HG02763 (cell line): ENCODE measurements around the gene SLC35B4.
"Not testable (repeated sequence)": the region's sequence is repeated elsewhere in the genome, so short reads cannot be mapped to it uniquely, and the experiment has no call there.

ENCODE experiments used
- ATAC-seq: cut with Tn5 transposase; IDR thresholded peaks from one replicate; pipeline ENCODE4 v1.9.1; 2021; ENCODE audit warnings: mild to moderate bottlenecking, moderate library complexity; ENCODE audit not compliant: unreplicated experiment

Gene SLC35B4

DNA sequence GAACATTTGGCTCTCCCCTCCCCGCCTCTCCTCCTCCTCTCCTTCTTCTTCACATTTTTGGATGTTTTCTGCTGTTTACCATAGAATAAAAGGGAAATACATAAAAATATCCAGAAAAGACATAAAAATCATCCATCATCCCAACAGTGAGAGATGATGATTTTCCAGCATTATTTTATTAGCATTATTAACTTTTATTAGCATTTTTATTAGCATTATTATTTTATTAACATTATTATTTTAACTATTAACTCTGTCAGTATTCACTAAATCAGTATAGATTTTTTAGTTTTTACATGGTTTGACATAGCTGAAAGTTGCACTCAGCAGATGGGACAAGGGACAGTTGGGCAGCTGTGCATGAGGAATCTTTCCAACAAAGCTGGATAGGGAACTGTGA lies 16.2 kb upstream of the SLC35B4 start:
- ATAC-seq: no peak

DNA sequence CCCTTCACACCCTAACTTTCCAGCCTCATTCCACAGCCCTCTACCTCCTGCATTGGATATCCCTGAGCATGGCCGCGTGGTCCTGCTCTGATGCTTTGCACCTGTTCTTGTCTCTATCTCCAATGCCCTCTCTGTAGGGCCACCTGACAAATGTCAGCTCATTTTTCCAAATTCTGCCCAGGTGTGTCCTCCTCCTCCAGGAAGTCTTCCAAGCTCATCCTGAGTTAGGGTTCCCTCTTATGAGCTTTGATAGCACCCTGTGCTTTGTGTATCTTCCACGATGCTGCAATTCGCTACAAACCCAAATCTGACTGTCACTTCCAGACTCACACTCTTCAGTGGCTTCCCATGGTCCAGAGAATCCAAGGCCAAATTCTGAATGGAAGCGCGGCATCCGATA lies 14.7 kb upstream of the SLC35B4 start:
- ATAC-seq: no peak

DNA sequence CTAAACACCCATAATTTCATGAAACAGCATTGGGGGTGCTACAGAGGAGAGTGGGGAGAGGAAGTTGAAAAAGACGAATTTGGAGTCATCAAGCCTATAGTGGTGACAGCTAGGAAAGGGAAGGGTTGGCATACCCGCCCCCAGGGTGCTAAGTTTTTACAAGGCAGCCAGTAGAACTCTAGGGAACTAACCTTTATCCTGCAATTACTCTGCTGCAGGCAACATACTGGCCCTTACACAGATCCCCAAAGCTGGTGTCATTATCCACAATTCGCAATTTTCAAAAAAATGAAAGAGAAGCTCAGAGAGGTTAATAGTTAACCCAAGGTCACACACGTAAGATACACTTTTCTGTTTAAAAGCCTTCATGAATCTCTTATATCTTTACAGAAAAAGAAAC lies 14.2 kb upstream of the SLC35B4 start:
- ATAC-seq: no peak

DNA sequence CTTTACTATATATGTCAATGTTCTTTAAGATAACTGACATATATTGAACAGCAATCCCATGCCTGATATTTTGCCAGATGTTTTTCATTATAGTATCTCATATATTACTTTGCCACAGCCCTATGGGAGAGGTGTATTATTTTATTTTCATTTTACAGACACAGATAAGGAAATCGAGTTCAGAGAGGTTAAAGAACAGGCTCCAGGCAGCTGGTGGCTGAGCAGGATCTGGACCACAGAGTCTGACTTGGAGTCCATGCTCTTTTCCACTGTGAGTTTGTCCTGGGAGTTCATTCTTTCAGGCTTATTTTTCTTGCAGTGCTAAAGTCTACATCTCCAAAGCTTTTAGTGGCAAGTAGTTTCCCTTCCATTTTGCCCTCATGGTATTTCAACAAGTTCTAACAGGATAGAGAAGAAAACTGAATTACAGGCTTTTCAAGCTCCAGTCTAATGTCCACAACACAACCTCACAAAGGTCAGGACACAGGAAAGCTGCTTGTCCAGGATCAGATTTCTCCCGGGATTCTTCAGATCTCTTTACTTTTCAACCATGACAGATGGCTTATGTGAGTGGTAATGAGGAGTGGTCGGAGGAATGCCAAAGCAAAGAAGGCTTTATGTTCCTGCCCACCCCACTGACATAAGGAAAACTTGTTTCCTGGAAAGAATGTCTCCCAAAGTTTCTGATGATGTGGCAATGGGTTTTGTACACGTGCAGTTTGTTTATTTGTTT lies 13.1 kb upstream of the SLC35B4 start:
- no peak for ATAC-seq

DNA sequence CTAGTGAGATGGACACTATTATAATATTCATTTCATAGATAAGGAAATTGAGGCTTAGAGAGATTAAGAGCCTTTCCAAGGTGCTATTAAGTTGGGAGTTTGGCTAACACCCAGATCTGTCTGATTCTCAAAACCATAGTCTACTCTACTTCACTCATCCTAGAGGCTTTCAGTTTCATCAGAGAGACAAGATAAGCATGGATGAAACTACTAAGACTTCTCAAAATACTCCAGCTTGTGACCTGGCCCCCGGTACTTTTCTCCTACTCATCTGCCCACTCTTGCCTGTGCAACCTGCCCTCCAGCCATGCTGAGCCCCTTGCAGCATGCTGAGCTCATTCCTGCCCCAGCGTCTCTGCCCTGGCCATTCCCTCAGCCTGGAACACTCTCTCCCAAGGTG lies 12.2 kb upstream of the SLC35B4 start:
- ATAC-seq: no peak

DNA sequence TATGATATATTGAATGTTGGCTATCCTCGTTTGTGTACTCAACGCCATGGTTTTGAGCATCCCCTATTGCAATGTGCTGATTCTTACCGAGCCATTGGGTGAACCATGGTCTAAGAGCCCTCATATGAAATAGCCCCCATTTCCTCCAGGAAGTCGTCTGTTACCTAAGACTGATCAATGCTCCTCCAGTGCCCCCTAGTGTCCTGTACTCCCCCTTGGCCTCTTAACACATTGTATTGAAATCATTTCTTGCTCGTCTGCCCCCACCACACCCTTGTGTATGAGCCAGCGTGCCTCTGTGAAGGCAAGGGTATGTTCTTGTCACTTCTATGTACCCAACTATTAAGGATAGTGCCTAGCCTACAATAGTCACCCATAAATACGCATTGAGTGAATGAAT lies 11.2 kb upstream of the SLC35B4 start:
- peak; percentile 64 for ATAC-seq

DNA sequence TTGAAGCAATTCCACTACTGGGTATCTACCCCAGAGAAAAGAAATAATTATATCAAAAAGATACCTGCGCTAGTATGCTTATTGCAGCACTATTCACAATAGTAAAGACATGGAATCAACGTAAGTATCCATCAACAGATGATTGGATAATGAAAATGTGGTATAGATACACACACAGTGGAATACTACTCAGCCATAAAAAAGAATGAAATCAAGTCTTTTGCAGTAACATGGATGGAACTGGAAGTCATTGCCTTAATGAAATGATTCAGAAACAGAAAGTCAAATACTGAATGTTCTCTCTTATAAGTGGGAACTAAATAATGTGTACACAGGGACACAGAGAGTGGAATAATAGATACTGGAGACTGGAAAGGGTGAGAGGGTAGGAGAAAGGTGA lies 7.4 kb upstream of the SLC35B4 start:
- ATAC-seq: no peak

DNA sequence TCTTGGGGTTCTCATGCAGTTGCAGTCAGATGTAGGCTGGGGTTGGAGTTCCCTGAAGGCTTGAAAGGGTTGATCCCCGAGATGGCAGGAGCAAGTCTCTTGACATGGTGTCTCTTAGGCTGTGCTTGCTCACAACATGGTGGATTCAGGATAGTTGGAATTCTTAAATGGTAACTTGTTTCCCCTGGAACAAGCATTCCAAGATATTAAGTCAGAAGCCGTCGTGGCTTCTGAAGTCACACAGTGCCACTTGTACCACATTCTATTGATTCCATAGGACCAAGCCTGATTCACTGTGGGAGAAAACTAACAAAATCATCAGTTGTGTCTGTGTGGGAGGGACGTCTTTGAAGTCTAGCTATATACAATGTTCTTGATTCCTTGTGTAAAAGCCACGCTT lies 3.5 kb upstream of the SLC35B4 start:
- no peak for ATAC-seq

DNA sequence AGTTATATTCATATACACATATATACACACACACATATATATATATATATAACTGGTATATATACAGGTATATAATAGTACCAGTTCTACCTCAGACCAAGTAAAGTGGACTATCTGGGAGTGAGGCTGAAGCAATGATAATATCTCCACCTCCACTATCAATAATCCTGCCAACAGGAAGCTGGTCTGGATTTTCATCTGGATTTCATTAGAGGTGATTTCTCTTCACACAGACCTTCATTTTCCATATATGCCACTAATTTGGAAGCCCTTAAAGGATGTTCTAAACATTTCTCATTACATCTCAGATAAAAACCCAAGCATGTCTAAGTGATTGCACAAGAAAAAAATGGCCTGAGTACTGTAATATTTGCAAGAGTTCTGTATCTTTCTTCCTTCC lies 1.7 kb upstream of the SLC35B4 start:
- no peak for ATAC-seq

DNA sequence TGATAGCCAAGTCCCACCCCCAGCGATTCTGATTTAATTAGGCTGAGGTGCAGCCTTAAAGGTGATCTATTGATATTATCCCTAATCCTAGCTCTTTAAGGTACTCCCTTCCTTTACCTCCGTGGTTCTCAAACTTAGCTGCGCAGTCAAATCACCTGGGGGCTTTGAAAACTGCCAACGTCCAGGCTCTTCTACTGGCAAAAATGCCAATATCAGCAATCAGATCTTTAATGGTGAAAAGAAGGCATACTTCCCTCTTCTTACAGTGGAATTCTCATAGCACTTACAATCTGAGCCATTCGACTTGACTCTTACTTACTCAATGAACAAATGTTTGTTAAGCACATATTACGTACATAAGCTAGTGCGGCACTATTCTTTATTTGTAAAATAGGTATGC lies 704 bp upstream of the SLC35B4 start:
- peak; percentile 0 for ATAC-seq

DNA sequence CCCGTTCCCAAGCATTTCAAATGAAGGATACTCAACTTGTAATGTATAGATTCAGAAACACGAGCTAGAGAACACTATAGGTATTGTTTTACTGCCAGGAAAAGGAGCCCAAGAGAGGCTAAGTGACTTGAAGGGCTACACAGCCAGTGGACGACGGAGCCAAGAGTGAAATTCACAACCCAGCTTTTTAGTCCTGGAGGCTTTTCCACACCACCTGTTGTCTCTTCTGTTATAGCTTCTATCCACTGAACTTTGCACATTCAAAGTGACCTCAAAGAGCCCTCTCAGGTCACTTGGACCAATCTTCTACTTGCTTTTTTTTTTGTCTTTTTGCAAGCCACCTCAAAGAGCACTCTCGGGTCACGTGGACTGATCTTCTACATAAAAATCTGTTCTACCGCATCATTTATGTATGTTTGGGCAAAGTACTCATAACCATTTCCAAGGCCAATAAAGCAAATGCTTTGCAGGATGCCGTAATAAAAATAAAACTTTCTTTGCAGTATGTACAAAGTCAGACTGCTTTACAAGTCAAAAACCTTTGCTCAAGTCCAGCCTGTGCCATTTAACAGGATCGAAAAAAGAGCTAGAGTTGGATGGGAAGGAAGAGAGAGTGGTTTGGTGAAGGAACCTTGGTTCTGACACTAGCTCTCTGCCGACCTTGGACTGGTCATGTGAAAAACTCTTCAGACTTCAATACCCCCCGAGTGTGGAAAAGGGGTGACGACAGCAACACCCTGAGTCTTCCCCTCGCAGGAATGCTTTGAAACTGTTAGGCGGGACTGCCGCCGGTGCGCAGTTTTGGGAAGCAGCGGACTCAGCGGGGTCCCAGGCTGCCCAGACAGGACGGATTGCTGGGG lies 821 bp downstream of the SLC35B4 start:
- no peak for ATAC-seq

DNA sequence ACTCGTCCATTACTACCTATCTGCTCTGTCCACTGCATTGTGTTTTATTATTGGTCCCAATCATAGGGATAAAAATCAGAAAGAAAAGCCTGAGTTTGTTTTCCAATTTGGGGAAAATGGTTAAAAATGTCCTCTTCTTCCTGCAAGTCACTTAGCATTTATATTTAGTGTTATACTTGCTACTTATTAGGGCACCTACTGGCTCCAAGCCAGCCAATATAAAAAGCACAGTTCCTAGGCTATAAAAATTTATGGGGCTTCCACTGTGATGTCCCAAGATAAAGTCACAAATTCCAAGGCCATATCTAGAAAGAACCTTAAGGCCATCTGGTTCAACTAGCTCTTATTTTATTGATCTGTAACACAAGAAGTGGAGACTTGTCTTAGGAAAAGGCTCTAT lies 3.2 kb downstream of the SLC35B4 start:
- no peak for ATAC-seq

DNA sequence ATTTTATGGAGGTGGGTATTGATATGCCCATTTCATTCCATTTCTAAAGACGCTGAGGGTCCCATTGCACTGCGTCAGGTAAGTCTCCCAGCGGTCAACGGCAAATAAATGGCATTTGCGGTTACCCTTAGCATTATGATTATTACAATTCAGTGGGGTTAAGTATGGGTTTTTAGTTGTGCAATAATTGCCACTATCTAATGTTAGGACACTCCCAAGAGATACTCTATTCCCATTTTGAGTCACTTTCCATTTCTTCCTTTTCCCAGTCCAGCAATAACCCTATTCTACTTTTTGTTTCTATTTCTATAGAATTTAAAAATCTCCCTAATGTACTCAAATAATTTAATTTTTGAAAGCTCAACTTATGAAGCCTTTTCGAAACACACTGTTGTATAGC lies 4.0 kb downstream of the SLC35B4 start:
- no peak for ATAC-seq

DNA sequence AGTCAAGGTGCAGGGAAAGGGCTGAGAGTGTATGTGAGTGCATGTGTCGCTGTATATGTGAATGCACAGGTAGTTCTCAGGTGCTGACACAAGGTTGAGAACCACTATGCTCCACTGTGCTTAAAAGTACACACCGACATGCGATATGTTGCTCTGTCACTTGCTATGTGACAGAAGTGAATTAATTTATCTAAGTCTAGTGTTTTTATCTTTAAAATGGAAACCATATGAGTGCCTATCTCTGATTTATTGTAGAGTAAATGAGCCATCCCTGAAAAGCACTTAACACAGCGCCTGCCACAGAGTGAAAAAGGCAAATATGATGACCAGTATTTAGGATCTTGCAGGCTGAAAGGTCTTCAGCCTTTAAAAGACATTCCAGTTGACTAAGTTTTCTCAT lies 4.9 kb downstream of the SLC35B4 start:
- ATAC-seq: no peak

DNA sequence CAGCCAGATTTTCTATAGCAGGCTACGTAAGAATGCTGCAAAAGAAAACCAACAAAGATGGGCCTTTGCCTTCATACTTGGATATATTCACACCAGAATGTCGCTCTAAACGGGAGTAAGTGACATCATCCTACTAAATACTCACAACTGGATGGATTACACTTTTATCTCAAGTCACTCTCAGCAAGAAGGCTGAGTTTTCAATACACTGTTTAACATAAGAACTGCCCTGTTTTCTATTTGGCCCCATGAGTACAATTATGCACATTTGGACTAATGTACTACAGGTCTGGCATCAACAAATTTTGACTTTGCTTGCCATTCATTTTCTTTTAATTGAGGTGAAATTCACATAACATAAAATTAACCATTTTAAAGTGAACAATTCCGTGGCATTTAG lies 8.2 kb downstream of the SLC35B4 start:
- no peak for ATAC-seq

DNA sequence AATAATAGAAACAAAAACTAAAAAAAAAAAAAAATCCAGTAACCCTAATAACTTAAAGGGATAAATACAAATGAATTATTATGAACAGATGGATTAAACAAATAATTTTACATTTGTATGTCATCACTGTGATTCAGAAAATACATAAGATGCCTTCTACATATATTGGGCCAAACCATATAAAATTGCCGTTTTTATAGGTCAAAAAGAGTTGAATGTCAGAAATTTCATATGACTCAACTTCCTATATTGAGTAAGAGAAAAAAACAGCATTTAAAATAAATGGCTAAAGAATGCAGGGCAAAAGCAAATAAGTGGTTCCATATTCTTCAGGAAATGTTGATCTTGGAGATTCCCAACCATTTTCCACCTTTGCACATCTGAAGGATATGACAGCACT lies 9.4 kb downstream of the SLC35B4 start:
- no peak for ATAC-seq

DNA sequence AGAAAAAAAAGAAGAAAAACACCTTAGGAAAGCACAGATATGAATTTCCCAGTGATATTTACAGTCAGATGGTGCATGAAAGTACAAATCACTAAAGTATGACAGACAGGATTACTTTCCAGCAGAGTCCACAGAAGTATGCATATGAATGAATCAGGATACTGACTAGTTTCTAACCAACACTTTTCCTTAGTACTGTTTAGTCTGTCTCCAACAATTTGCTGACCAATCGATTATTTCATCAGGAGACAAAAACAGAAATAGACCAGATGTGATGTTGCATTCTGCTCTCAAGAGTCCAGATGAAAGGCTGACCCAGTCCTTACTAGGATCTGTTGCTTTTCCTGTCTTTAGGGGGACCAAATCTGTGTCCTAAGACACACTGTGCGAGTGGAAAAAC lies 14.6 kb downstream of the SLC35B4 start:
- no peak for ATAC-seq

DNA sequence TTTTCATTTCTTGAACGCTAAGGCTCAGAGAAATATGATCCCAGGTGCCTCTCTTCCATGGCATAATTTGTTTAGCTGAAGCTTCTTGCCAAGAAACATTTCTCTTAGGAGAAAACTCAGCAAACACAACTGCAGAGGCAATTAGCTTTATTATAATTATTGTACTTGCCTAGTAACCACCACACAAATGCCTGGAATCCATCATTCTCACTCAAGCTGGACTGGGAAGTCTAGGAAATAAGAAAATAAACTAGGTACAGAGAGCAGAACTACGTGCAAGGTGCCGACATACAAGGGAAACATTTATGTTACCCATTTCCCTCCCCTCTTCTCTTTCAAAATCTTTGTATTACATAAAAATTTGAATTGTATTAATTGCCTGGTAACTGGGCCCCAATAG lies 15.1 kb downstream of the SLC35B4 start:
- ATAC-seq: no peak

DNA sequence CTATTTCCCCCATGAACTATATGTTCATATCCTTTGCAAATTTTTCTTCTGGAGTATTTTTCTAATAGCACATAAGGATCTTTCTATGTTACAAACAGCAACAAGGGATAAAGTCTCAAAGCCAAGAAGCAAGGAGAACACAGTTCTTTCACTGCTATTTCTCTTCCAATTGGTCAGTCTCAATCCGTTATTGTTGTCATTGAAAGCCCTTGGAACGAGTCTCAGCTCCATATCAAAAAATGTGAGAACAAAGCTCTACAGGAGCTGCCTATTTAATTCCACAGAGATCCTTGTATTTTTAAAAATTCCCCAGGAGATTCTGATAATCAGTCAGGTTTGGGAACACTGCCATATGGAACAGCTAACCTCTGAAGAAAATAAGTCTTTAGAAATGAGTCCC lies 15.7 kb downstream of the SLC35B4 start:
- ATAC-seq: no peak

DNA sequence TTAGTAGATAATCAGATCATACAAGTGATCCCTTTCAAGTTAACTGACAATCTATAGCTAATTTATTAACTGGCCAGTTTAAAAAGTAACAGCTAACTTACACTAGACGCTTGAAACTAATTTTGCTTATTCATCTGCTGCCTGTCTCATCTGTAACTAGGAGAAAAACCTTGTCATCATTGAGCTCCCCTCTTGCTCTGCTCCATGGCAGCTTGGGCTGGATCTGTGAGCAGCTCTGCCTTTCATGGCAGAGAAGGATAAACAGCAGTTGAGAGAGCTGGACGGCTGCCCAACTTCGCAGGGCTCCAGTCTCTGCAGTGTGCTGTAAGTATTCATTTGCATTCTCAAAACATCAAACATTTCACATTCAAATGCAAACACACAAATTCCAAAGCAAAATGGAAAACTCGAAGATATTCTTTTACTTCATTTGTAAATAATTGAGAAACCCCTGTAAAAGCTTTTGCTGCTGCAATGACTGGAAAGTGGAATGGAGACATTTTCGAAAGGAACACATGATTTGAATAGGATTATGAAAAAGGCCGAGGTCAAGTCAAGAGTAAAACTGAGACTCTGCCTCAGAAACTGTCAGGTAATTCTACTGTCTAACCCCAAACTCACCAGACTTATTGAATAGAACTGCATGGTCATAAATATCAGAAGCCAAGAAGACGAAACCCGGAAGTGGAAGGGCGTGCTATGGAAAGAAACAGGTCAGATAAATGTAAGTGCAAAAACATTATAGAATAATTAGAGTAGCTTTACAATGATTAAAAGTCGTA lies 17.6 kb downstream of the SLC35B4 start:
- ATAC-seq: no peak

DNA sequence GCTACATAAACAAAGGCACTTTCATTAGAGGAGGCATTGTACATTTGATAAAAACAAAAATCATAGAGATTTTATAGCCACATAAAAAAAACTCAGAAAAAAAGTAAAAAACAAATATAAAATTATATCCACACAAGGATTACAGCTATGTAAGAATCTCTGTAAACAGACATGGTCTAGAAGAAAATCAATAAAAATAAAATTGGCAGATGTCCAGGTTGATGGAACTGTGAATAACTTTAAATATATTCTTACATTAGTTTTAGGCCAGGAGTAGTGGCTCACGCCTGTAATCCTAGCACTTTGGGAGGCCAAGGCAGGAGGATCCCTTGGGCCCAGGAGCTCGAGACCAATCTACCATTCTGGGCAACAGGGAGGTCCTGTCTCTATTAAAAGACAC lies 19.2 kb downstream of the SLC35B4 start:
- ATAC-seq: no peak

DNA sequence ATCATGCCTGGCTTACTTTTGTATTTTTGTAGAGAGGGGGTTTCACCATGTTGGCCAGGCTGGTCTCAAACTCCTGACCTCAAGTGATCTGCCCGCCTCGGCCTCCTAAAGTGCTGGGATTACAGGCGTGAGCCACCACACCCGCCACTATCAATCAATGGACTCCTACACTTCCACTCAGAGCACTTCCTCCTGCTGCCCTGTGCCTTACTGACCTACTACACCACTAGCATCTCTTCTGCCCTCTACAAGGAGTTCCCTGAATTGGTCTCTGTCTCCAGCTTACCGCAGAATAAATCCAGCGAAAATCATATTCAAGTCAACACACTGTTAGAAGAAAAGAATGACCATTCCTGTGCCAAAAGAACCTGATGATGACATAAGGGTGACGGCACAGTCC lies 20.7 kb downstream of the SLC35B4 start:
- not testable (repeated sequence) for ATAC-seq
